Ectodermal cell (in vitro differentiated cells): Measurements from ENCODE around the gene SCUBE1.

Source experiments
- H3K27ac ChIP-seq: 2 replicates; pipeline ENCODE4 v1.7.0; 2013; ENCODE audit warnings: mild to moderate bottlenecking, low read depth, low read length; ENCODE audit not compliant: insufficient read depth, poor library complexity, severe bottlenecking
- H3K27me3 ChIP-seq: 2 replicates; pipeline ENCODE4 v1.7.0; 2013; ENCODE audit warnings: mild to moderate bottlenecking, low read length; ENCODE audit not compliant: insufficient read depth, control insufficient read depth, poor library complexity, severe bottlenecking
- H3K36me3 ChIP-seq: one replicate; pipeline ENCODE4 v1.7.0; 2013; ENCODE audit warnings: low read length; ENCODE audit not compliant: control insufficient read depth, insufficient read depth
- H3K4me1 ChIP-seq: one replicate; pipeline ENCODE4 v1.7.0; 2013; ENCODE audit warnings: low read length; ENCODE audit not compliant: control insufficient read depth, insufficient read depth
- H3K4me3 ChIP-seq: 2 replicates; pipeline ENCODE4 v1.7.0; 2013; ENCODE audit warnings: low read depth, low read length, control low read depth; ENCODE audit not compliant: insufficient read depth
- H3K9me3 ChIP-seq: 2 replicates; pipeline ENCODE4 v1.7.0; 2013; ENCODE audit warnings: mild to moderate bottlenecking, low read length, moderate library complexity; ENCODE audit not compliant: control insufficient read depth
- WGBS, 2 experiments: methylation state at CpG; one replicate each; pipeline ENCODE4 v1.1.7; 2013; ENCODE audit warnings: missing lambda C conversion rate in 2 of 2; 5-methylcytosine and 5-hydroxymethylcytosine counted together

The SCUBE1 gene

DNA sequence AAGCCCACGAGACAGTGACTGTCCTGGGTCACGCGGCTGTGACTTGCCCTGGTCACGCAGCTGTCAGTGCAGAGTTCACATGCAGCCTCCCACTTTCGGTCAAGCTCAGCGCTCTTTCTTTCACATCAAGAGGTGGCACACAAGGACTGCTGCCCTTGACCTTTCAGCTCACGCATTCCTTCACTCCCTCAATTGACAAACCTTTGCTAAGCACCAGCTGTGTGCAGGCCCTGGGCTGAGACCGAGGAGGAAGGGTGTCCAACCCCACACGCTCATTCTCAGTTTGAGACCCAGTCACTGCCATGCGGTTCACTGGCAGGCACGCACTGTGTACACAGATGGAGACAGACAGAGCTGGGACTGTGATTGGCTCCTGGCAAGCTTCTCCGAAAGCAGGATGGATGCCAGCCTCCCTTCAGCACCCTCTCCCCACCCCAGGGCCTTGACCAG is 70.3 kb downstream of the SCUBE1 start:
- Histone ChIP-seq H3K4me1 (peaks cover 29% of the 10 kb centered on the region), H3K27ac (no peak overlapping the region), H3K9me3 (no peaks in the 10 kb centered on the region), H3K27me3 (peaks cover 3% of the 10 kb centered on the region), H3K4me3 (no peak overlapping the region), H3K36me3 (no peaks in the 10 kb centered on the region)
- WGBS, 2 experiments: 84% methylated on average over 12 of the region's 12 CpGs

DNA sequence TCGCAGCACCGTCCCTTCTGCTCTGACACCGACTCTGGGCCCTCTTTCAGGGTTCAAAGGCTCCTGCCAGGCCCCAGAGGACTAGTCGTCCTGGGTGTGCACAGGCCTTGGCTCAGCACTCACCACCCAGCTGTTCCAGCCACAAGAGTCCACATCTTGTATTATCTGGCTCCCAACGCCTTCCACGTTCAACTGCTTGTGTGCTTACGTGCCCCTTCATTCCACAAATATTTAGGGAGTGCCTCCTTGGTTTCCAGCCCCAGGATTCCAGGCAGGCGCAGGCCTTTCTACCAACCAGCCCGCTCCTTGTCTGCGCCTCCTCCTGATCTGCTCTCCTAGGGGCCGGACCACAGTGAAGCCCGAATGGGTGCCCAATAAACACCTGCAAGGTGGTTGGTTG is 70.9 kb downstream of the SCUBE1 start:
- Histone ChIP-seq H3K4me3 (no peak overlapping the region), H3K27me3 (peaks cover 3% of the 10 kb centered on the region)
- 92% methylated on average over 12 of the region's 12 CpGs for WGBS, 2 experiments

DNA sequence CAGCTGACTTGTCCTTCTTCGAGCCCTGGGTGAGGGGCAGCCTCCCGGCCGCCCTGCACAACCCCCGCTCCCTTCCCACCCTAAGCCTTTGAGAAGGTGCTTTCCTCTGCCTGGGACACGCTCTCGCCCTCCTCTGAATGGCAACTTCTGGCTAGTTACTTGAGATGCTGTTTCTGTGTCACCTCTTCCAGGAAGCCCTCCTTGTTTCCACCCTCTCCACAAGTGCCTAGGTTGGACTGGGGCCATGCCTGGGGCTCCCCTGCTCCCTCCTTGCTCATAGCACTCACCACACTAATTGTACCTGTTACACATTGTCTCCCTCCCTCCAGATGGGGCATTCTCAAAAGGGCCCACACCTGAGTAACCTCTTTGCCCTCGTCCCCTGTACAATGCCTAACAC is 72.2 kb downstream of the SCUBE1 start:
- WGBS, 2 experiments: 83 to 85% methylated on average over 7 of the region's 7 CpGs
- Histone ChIP-seq H3K4me3 (no peak overlapping the region), H3K27ac (no peak overlapping the region), H3K27me3 (peaks cover 2% of the 10 kb centered on the region), H3K4me1 (peaks cover 23% of the 10 kb centered on the region), H3K9me3 (no peaks in the 10 kb centered on the region), H3K36me3 (no peaks in the 10 kb centered on the region)

More for the DNA sequence above, 70.9 kb downstream of the SCUBE1 start:
- H3K36me3 ChIP-seq: no peaks in the 10 kb centered on the region
- H3K27ac ChIP-seq: no peak overlapping the region
- no peaks in the 10 kb centered on the region for H3K9me3 ChIP-seq
- H3K4me1 ChIP-seq: peaks cover 29% of the 10 kb centered on the region

DNA sequence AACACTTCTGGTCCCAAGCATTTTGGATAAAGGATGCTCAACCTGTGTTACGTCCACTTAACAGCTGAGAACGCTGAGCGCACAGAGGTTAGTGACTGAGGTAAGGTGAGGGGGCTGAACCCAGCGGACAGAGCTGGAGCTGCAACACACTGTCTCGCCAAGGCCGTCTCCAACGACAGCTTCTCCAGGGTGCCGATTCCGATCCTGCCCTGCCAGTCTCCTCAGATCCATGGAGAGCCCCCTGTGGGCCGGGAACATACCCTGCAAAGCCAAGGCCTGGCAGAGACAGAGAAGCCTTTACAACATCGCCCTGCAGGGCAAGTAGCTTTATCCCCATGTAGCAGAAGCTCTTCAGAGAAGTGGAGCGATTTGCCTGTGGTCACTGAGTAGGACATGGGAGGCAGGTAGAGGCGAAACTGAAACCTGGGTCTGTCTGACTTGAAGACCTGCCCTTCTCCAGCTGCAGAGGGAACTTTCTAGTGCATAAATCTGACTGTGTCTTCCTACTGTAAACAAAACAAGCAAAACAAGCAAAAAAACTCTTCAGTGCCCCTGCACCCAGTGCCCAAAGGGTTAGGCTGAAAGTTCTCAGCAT is 72.8 kb downstream of the SCUBE1 start:
- H3K27me3 ChIP-seq: no peaks in the 10 kb centered on the region

DNA sequence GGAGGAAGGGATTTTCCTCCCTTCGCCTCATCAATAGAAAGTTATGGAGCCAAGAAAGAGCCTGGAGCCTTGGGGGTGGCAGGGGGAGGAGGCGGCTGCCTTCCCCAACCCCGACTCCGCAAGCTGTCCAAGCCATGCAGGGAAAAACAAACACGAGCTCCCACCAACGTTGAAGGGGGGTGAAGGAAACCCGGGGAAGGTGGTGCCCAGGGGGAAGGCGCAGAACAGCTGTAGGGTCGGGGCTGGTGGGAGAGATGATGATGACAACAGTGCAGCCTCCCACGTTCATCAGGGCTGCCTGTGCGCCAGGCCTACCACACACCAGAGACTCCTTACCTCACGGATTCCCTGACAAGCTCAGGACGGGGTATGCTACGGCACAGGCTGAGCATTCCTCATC is 73.5 kb downstream of the SCUBE1 start:
- Histone ChIP-seq H3K27ac (no peak overlapping the region), H3K9me3 (no peaks in the 10 kb centered on the region), H3K36me3 (no peaks in the 10 kb centered on the region), H3K4me1 (peaks cover 16% of the 10 kb centered on the region), H3K27me3 (no peaks in the 10 kb centered on the region), H3K4me3 (no peak overlapping the region)
- WGBS, 2 experiments: 70 to 77% methylated on average over 14 of the region's 14 CpGs

More for the DNA sequence above, 72.8 kb downstream of the SCUBE1 start:
- peaks cover 18% of the 10 kb centered on the region for H3K4me1 ChIP-seq
- WGBS, 2 experiments: 72 to 75% methylated on average over 13 of the region's 13 CpGs
- H3K4me3 ChIP-seq: no peak overlapping the region
- no peak overlapping the region for H3K27ac ChIP-seq
- no peaks in the 10 kb centered on the region for H3K36me3 ChIP-seq
- H3K9me3 ChIP-seq: no peaks in the 10 kb centered on the region

DNA sequence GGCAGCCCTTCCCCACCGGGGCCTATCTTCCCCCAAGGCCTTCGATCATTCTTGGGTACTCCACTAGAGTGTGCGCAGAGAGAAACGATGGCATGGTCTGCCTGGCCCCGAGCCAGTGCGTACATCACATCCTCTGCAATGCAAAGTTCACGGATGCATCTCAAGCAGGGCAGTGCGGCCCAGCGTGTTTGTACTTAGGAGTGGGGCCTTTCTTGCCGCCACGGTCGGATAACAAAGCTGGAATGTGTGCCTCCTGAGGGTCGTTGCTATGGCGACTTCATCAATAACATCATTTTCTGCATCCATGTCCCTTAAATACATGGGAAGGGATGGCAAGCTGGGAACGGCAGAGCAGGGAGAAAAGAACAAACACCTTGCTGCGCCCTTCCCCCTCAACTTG is 73.9 kb downstream of the SCUBE1 start:
- peaks cover 19% of the 10 kb centered on the region for H3K4me1 ChIP-seq

DNA sequence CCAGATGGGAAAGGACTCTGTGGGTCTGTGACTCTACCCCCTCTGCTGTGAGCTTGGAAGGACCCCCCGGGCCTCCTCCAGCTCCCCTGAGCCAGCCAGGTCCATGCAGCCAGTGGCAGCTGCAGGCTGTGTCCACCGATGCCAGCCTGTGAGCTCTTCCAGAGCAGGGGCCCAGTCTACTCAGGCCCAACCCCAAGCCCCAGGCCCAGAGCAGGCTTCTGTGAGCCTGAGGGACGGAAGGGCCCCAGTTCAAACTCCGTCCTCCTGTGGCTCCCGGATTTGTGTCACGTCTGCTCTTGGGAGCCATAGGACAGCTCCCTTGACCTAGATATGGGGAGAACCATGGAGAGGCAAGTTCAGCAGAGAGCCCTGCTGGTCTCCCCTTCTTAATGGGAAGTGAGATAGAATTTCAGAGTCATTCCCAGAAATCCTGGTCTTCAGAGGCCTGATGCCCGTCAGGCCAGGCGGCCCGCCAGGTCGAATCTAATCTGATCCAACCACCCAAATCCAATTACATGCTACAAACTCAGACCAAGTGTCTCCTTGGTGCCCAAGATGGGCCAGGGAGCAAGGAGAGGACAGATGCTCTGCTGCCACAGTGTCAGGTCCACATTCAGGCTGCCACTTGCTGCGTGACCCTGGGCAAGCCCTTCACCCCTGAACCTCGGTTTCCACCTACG is 75.1 kb downstream of the SCUBE1 start:
- Histone ChIP-seq H3K4me3 (no peak overlapping the region), H3K36me3 (no peaks in the 10 kb centered on the region), H3K4me1 (peaks cover 26% of the 10 kb centered on the region), H3K27ac (no peak overlapping the region), H3K27me3 (no peaks in the 10 kb centered on the region), H3K9me3 (no peaks in the 10 kb centered on the region)
- 86 to 87% methylated on average over 13 of the region's 13 CpGs for WGBS, 2 experiments

More for the DNA sequence above, 73.9 kb downstream of the SCUBE1 start:
- Histone ChIP-seq H3K36me3 (no peaks in the 10 kb centered on the region), H3K27me3 (no peaks in the 10 kb centered on the region), H3K9me3 (no peaks in the 10 kb centered on the region), H3K4me3 (no peak overlapping the region), H3K27ac (peak overlapping the region; percentile 31)
- WGBS, 2 experiments: 74 to 81% methylated on average over 16 of the region's 16 CpGs

DNA sequence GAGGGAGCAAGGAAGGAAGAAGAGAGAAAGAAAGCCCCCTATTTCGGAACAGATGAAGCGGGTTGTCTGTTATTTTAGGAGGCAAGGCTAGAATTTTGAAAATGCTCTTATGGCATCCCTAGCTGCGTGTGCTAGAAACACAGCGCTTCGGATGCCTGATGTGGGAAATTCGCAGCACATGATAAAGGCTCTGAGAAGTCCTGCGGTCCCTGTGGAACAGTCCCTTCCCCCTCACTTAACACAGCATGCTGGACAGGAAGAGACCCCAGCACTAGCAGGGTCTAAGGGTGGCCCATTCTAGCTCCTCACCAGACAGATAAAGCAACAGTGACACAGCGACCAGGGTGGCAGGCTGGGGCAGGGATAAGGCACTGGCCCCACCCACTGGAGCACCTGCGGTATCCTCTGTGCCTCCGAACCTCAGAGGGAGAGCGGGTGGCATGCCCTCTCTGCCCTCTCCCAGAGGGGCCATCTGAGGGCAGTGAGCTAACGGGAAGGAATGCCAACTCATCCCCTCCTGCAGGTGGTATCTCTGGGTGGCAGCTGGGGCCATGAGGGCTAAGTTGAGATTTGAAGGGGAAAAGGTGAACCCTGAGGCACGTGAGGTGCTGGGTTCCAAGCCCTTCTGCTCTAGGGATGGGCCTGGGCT is 75.7 kb downstream of the SCUBE1 start:
- H3K4me3 ChIP-seq: no peak overlapping the region
- no peaks in the 10 kb centered on the region for H3K36me3 ChIP-seq
- 93% methylated on average over 13 of the region's 13 CpGs for WGBS, 2 experiments
- H3K27ac ChIP-seq: no peak overlapping the region
- no peaks in the 10 kb centered on the region for H3K9me3 ChIP-seq
- H3K27me3 ChIP-seq: no peaks in the 10 kb centered on the region
- peaks cover 26% of the 10 kb centered on the region for H3K4me1 ChIP-seq

DNA sequence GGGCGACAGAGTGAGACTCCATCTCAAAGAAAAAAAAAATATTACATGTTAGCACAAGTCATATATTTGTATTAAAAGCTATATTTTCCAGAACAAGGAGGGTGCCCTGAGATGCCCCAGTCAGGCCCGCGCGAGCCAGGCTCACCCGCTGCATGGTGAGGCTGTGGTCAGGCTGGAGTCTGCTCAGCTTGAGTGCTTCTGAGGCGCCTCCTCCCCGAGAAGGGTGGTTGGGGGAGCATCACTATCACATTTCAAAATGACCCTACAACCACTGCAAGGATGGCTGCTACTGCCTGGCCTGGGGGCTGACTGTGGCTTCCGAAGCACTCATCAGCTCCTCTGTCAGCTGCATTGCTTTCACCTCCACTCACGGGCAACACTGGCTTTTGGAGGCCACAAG is 77.1 kb downstream of the SCUBE1 start:
- Histone ChIP-seq H3K4me3 (no peak overlapping the region), H3K4me1 (peaks cover 26% of the 10 kb centered on the region), H3K36me3 (no peaks in the 10 kb centered on the region), H3K27me3 (no peaks in the 10 kb centered on the region), H3K9me3 (no peaks in the 10 kb centered on the region), H3K27ac (no peak overlapping the region)
- WGBS, 2 experiments: 90 to 95% methylated on average over 9 of the region's 9 CpGs
